ENCODE data around the gene KANSL1. TPM values are rescaled to one million over a fixed set of nuclear protein-coding genes. Genes with fewer than 3 reads are reported as not detected.
"Not testable (repeated sequence)": the region's sequence is repeated elsewhere in the genome, so short reads cannot be mapped to it uniquely, and the experiment has no call there.

KANSL1 gene
- polyA plus RNA-seq, 1 donor = 39.6 TPM

- not testable (repeated sequence) for DNase-seq
Measured at GRCh38 chr17:46111236-46111635, 82.0 kb downstream of the KANSL1 start.

DNA sequence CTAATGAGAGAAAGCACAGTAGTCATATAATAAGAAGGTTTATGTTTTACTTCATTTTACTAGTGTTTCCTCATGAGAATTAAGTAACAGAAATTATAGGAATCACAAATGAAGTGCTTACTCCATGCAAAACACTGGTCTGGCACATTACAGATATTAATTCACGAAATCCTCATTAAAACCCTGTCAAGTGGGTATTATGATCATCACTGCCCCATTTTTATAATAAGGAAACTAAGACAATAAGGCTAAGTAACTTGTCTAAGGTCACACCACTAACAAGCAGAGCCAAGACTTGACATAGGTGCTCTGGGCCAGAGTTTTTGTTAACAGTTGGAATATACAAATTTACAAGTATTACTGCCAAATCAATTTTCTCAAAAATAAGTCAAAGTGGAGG lies 83.0 kb downstream of the KANSL1 start:
- no peak for DNase-seq

- no peak for DNase-seq
Measured at GRCh38 chr17:46109603-46110189, 83.5 kb downstream of the KANSL1 start.

DNA sequence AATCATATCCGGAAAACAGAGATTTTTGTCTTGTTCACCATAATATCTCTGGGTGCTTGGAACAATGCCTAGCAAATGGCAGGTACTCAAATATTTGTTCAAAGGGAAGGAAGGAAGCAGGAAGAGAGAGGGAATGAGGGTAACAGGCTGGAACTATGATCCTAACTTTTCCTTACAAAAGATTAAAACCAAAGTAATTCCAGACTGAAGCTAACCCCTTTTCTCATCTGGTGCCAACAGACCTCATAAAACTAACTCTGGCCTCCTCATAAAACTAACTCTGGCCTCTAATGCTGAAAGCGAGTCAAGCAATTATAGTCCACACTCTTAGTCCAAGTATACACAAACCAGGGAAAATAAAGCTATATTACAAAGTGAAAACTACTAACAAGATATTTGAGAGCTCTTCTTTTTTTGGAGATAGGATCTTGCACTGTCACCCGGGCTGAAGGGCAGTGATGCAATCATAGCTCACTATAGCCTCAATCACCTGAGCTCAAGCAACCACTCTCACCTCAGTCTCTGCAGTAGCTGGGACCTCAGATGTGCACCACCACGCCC lies 84.6 kb downstream of the KANSL1 start:
- DNase-seq = no peak

DNA sequence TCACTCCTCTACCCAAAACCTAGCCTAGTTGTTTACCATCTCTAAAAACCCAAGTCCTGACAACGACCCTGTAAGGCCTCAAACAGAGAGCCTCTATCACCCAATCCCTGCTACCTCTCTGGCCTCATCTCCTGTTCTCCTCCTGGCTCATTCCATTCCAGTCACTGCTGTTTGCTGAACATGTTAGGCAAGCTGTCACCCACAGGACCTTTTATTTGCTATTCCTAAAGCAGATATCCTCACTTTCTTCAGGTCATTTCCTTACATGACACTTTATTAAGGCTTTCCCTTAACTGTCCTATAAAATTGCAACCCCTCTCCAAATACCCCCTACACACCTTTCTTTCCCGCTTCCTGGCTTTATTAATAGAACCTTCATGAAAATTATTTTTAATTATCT lies 85.1 kb downstream of the KANSL1 start:
- no peak for DNase-seq

- DNase-seq = no peak
Measured at GRCh38 chr17:46106966-46107644, 86.1 kb downstream of the KANSL1 start.

DNA sequence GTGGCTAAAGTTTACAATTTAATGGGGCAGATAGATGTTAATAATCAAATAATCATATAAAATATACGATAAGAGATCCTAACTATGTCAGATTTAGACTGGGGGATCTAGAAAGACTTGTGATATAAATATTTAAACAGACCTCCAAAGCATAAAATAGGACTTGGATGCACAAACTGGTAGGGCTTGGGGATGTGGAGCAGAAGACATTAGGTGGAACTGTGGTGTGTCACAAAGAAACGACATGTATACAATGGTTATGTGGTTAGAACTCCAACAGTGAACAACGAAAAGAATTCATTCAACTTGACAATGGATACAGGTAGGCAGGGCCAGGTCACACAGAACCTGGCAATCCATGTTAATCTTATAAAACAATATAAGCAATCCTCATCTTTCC lies 90.4 kb downstream of the KANSL1 start:
- DNase-seq = not testable (repeated sequence)

DNA sequence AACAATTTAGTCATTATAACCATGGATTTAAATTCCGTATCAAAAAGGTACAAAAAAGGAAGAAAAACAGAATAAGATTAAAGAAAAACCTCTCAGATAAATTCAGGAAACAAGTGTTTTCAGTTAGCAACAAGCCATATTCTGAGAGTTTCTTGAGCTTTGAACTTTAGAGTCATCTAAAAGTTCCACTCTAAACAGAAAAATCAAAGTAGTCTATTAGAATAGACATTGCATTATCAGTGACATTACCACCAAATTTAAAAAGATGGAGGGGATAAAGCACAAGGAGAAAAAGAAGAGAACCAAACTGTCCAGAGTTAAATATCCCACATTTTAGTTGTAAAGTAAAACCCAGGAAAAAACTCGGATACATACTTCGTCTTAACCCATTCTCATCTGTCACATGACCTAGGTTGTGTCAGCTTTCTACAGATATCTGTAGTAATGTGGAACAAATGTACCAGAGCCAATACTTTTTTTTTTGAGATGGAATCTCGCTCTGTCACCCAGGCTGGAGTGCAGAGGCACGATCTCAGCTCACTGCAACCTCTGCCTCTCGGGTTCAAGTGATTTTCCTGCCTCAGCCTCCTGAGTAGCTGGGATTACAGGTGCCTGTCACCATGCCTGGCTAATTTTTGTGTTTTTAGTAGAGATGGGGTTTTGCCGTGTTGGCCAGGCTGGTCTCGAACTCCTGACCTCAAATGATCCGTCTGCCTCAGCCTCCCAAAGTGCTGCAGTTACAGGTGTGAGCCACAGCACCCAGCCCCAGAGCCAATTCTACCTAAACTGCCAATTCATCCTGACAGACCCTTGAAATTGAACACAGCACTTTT lies 91.2 kb downstream of the KANSL1 start:
- DNase-seq = not testable (repeated sequence)

DNA sequence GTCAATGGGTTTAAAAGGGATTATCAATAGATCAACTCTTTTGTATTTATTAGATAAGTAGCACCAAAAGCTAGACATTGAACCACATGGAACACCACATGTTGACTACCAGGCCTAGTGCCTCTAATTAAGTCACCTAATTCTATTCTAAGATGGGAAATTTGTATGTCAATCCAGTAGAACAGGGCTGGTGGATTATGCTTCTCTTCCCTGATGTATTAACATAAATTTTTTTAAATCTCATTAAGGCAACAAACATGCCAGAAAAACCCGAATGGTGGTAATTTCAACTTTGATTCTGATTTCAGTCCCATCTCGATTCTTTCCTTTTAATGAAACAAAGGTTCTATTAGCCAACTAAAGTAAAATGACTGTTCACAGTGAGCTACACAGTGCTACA lies 92.6 kb downstream of the KANSL1 start:
- DNase-seq = no peak

DNA sequence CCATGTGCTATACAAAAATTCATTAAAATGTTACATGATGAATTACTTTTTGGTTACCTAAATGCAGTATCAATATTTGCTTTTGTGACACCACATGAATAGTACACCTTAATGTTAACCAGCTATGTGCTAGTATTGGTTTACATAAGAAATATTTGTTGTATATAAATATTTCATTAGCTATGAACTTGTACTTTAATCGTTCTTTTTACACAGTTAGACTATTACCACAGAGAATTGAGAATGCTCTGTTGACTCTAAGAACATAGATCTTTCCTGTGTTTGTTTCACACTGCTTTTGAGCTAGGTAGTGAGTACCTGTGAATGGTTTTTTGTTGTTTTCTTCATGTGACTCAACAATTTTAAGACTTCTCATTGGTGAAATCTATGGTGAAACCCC lies 93.4 kb downstream of the KANSL1 start:
- DNase-seq = no peak

GRCh38 chr17:46097497-46097896 lies 95.7 kb downstream of the KANSL1 start:
- no peak for DNase-seq

GRCh38 chr17:46092991-46093390 lies 100.2 kb downstream of the KANSL1 start:
- no peak for DNase-seq

DNA sequence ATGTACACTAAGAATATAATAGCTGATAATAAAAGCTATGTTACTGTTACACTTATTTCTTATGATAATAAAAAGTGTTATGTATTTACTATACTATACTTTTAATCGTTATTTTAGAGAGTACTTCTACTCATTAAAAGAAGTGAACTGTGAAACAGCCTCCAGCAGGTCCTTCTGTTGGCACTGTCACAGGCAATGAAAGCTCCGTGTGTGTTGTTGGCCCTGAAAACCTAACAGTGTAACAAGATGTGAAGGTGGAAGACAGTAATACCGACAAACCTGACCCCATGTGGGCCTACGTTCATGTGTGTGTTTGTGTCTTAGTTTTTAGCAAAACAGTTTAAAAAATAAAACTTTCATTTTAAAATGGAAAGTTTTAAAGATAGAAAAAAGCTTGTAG lies 102.4 kb downstream of the KANSL1 start:
- no peak for DNase-seq

DNA sequence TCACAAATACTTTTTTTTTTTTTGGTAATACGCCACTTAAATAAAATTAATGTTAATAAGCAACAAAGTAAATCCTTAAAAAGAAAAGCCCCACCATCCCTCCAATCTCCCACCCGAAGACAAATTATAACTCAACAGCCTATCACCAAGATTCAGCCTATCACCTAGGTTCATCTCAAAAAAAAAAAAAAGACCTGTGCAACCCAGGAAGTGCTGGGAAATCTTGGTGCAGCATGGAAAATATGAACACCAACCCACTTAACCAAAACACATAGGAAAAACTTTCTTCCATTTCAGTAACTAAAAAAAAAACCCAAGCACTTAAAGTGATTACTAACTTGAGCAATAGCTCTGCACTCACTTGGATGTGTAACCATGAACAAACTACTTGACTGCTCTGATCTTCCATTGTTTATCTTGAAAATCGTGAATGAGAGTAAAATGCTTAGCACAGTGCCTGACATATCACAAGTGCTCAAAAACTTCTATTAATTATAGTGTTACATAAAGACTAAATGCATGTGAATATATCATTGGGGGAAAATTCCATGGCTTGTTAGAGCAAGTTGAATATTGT lies 103.8 kb downstream of the KANSL1 start:
- DNase-seq = no peak

GRCh38 chr17:46088595-46088994 lies 104.6 kb downstream of the KANSL1 start:
- no peak for DNase-seq

GRCh38 chr17:46087871-46088270 lies 105.4 kb downstream of the KANSL1 start:
- not testable (repeated sequence) for DNase-seq

- DNase-seq = no peak
Measured at GRCh38 chr17:46086821-46087220, 106.4 kb downstream of the KANSL1 start.

DNA sequence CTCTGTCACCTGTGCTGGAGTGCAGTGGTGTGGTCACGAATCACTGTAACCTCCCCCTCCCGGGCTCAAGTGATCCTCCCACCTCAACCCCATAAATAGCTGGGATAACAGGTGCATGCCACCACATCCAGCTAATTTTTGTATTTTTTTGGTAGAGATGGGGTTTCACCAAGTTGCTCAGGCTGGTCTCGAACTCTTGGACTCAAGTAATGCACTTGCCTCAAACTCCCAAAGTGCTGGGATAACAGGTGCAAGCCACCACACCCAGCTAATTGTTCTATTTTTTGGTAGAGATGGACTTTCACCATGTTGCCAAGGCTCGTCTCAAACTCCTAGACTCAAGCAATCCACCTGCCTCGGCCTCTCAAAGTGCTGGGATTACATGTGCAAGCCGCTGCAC lies 107.7 kb downstream of the KANSL1 start:
- DNase-seq = no peak

GRCh38 chr17:46082257-46082656 lies 111.0 kb downstream of the KANSL1 start:
- DNase-seq = no peak

- DNase-seq = no peak
Measured at GRCh38 chr17:46081018-46081320, 112.3 kb downstream of the KANSL1 start.

DNA sequence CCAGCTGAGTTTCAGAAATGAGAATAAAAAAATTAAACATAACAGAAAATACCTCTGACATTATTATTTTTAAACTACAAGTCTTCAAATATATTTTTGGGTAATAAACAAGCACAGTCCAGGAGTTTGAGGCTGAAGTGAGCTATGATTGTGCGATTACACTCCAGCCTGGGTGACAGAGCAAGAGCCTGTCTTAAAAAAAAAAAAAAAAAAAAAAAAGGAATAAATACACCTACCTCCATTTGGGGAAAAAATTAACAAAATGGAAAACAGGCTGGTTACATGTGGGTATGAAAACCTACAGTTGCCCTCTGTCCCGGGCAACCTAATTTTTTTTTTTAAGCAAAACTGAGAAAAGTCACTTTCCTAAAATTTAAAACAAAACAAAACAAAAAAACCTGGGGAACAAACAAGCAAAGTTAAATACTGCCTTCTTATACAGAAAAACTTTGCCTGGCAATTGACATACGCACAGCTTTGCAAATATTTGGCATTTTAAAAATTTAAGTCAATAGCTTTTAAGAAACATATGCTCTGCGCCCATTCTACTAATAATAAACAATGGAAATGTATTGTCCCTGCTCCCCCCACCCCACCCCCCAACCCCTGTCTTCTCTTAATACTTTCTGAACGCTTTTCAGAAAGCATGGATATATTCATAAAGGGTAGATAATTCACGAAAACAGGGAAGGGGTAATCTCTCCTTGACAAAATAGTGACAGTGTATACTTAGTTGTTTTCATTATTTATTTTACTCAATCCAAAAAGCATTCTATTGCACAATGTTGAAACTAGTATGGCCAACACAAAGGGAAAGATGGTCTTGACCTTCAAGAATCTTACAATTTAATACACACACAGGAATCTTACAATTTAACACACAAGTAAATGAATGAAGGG lies 112.9 kb downstream of the KANSL1 start:
- DNase-seq = no peak

GRCh38 chr17:46078675-46079074 lies 114.6 kb downstream of the KANSL1 start:
- no peak for DNase-seq
